SU-DHL-6 (cell line): ENCODE results near the gene SLC23A1.

Source experiments
- H2AFZ ChIP-seq: fragments of 200-600 bp; sonication (generic); 2 replicates; pipeline ENCODE4 v1.6.1; 2014; ENCODE audit warnings: low read depth, mild to moderate bottlenecking, moderate library complexity, mixed read lengths, antibody characterized with exemption, low read length; ENCODE audit not compliant: severe bottlenecking
- H3F3A ChIP-seq: fragments of 200-600 bp; shearing (Covaris generic); 2 replicates; pipeline ENCODE4 v1.6.0; 2016; ENCODE audit warnings: antibody characterized with exemption, mild to moderate bottlenecking; ENCODE audit not compliant: insufficient read depth
- H3K27ac ChIP-seq: fragments of 200-600 bp; sonication (generic); 2 replicates; pipeline ENCODE4 v1.5.1; 2016; ENCODE audit warnings: low read depth, mild to moderate bottlenecking, low read length, moderate library complexity, mixed read lengths
- H3K27me3 ChIP-seq: fragments of 200-600 bp; sonication (generic), shearing (Covaris generic); 2 replicates; pipeline ENCODE4 v1.6.0; 2014; ENCODE audit warnings: mild to moderate bottlenecking, low read length
- H3K36me3 ChIP-seq: fragments of 200-600 bp; sonication (generic); 2 replicates; pipeline ENCODE4 v1.6.1; 2014; ENCODE audit warnings: mild to moderate bottlenecking, low read length, mixed read lengths
- H3K4me2 ChIP-seq: fragments of 300-600, 200-600 bp; shearing (Covaris generic), sonication (generic); 2 replicates; pipeline ENCODE4 v1.6.0; 2014; ENCODE audit warnings: low read length, low read depth, mild to moderate bottlenecking; ENCODE audit not compliant: poor library complexity, severe bottlenecking
- H3K4me3 ChIP-seq: fragments of 200-600 bp; sonication (generic); 2 replicates; pipeline ENCODE4 v1.5.1; 2014; ENCODE audit warnings: antibody characterized with exemption, low read length, mild to moderate bottlenecking, mixed read lengths; ENCODE audit not compliant: insufficient read depth, poor library complexity, severe bottlenecking
- H3K79me2 ChIP-seq: fragments of 200-600 bp; sonication (generic); 2 replicates; pipeline ENCODE4 v1.6.1; 2014; ENCODE audit warnings: mild to moderate bottlenecking, low read length, moderate library complexity; ENCODE audit not compliant: insufficient read depth
- H3K9ac ChIP-seq: fragments of 200-600 bp; sonication (generic); 2 replicates; pipeline ENCODE4 v1.7.0; 2014; ENCODE audit warnings: mild to moderate bottlenecking, low read length
- H3K9me2 ChIP-seq: fragments of 200-600 bp; sonication (generic); replicated peaks from 2 replicates; pipeline ENCODE4 v1.6.1; 2014; ENCODE audit warnings: low read length; ENCODE audit not compliant: insufficient read depth
- H3K9me3 ChIP-seq: fragments of 200-600 bp; sonication (generic); 2 replicates; pipeline ENCODE4 v1.6.1; 2014; ENCODE audit warnings: low read length, mixed read lengths; ENCODE audit not compliant: insufficient read depth
- H4K20me1 ChIP-seq: fragments of 200-600 bp; sonication (generic); 2 replicates; pipeline ENCODE4 v1.6.1; 2014; ENCODE audit warnings: low read depth, mild to moderate bottlenecking, antibody characterized with exemption, low read length, moderate library complexity, mixed read lengths
- EZH2phosphoT487 ChIP-seq: fragments of 200-600 bp; sonication (generic), shearing (Covaris generic); conservative IDR thresholded peaks from 2 replicates; pipeline ENCODE4 v1.6.1; 2018; ENCODE audit warnings: mild to moderate bottlenecking, antibody characterized with exemption, low read length, moderate library complexity, mixed read lengths
- TF ChIP-seq, protein P1 (sequence below): fragments of 200-600 bp; sonication (generic); IDR thresholded peaks from one replicate; pipeline ENCODE4 v1.5.1; 2017; ENCODE audit warnings: antibody characterized with exemption, mild to moderate bottlenecking, low read length, moderate library complexity; ENCODE audit not compliant: insufficient read depth, poor library complexity, severe bottlenecking

The SLC23A1 gene

DNA sequence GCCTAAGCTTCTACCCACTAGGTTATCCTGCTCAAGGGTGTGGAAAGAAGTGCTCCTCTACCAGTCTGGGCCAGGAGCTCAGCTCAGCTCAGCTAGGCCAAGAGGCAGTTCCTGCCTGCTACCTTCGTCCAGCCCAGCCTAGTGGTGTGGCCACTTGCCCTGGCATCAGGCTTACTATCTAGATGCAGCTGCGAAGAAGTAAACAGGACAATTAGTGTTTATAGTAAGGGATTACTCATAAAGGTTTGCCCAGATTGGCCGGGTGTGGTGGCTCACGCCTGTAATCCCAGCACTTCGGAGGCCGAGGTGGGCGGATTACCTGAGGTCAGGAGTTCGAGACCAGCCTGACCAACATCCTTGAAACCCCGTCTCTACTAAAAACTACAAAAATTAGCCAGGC, 33.6 kb upstream of the SLC23A1 start:
- Histone ChIP-seq H3K9me3 (no peaks in the 10 kb centered on the region), H3K9ac (no peak overlapping the region), H3K27ac (no peak overlapping the region), H3K4me3 (no peak overlapping the region), H2AFZ (no peak overlapping the region), H3K4me2 (no peak overlapping the region), H4K20me1 (no peaks in the 10 kb centered on the region), H3K9me2 (no peaks in the 10 kb centered on the region), H3K79me2 (no peaks in the 10 kb centered on the region), H3K36me3 (no peaks in the 10 kb centered on the region), H3K27me3 (no peaks in the 10 kb centered on the region), H3F3A (no peaks in the 10 kb centered on the region)
- TF ChIP-seq, protein P1, sequence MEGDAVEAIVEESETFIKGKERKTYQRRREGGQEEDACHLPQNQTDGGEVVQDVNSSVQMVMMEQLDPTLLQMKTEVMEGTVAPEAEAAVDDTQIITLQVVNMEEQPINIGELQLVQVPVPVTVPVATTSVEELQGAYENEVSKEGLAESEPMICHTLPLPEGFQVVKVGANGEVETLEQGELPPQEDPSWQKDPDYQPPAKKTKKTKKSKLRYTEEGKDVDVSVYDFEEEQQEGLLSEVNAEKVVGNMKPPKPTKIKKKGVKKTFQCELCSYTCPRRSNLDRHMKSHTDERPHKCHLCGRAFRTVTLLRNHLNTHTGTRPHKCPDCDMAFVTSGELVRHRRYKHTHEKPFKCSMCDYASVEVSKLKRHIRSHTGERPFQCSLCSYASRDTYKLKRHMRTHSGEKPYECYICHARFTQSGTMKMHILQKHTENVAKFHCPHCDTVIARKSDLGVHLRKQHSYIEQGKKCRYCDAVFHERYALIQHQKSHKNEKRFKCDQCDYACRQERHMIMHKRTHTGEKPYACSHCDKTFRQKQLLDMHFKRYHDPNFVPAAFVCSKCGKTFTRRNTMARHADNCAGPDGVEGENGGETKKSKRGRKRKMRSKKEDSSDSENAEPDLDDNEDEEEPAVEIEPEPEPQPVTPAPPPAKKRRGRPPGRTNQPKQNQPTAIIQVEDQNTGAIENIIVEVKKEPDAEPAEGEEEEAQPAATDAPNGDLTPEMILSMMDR = no peak
- no peak for TF ChIP-seq EZH2phosphoT487

DNA sequence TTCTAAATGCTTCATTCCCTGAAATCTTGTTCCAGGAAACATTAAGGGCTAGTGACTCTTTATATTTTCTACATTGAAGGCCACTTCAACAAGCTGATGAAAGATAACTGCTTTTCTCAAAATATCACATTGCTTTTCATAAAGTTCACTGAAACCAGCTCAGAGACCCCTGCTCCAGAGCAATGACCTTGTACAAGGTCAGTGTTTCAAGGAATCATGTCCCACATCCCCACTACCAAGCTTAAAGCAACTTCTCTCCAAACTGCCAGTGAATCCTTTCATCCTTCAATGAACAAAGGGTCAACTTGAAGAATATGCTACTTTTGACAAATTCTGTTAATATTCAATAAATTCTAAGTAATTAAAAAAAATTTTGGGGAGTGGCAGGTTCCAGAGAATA, 32.8 kb upstream of the SLC23A1 start:
- Histone ChIP-seq H3K4me3 (no peak overlapping the region), H3K4me2 (no peak overlapping the region), H3K36me3 (no peaks in the 10 kb centered on the region), H3K9me3 (no peaks in the 10 kb centered on the region), H3K9ac (no peak overlapping the region), H4K20me1 (no peaks in the 10 kb centered on the region), H3K27ac (no peak overlapping the region), H2AFZ (no peak overlapping the region), H3F3A (no peaks in the 10 kb centered on the region), H3K27me3 (no peaks in the 10 kb centered on the region), H3K9me2 (no peaks in the 10 kb centered on the region), H3K79me2 (no peaks in the 10 kb centered on the region)
- TF ChIP-seq, protein P1 = no peak
- no peak for TF ChIP-seq EZH2phosphoT487

DNA sequence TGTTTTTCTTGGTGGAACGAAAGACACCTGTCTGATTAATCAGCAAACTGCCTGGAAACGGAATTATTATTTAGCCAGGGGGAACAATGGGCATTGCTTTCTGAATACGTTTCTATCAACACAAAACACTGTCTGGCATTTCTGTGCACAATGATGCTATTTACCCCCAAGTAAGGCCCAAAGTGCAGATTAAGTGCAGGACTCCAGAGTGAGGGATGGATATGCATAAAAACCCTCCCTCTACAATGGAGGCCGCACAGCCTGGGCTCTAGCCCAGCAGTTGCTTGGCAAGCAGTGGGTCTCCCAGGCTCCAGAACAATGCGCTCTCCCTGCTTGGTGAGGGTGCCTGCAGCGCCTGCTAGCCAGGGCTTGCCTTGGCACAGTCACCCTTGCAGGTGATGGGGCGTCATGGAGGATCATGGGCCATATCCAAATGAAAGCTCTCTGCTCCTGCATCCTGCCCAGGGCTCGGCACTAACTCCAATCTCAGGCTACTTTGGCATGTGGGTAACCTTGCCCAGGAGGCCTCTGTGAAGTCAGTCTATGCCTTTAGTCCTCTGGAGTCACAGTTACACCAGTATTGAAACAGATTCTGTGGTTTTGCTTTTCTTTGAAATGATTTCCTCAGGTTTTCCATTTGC, 32.2 kb upstream of the SLC23A1 start:
- Histone ChIP-seq H3K79me2 (no peaks in the 10 kb centered on the region), H4K20me1 (no peaks in the 10 kb centered on the region), H3K4me3 (no peak overlapping the region), H3K4me2 (no peak overlapping the region), H3K9me2 (no peaks in the 10 kb centered on the region), H3F3A (no peaks in the 10 kb centered on the region), H3K9ac (no peak overlapping the region), H3K27ac (no peak overlapping the region), H2AFZ (no peak overlapping the region), H3K36me3 (no peaks in the 10 kb centered on the region), H3K9me3 (no peaks in the 10 kb centered on the region), H3K27me3 (no peaks in the 10 kb centered on the region)
- TF ChIP-seq, protein P1 = no peak
- TF ChIP-seq EZH2phosphoT487 = no peak
